GM04504 (cell line): ENCODE measurements around the gene NME9.
"Not testable (repeated sequence)": the region's sequence is repeated elsewhere in the genome, so short reads cannot be mapped to it uniquely, and the experiment has no call there.

Experiments
- DNase-seq: peaks from one replicate; pipeline ENCODE4 v3.0.0-alpha.2; 2012; ENCODE audit warnings: low read depth

The NME9 gene

GRCh38 chr3:138329127-138329983, at the start of gene NME9:
NME9 (minus strand) TSS chr3:138329851; CDS start chr3:138329335, 516 bp downstream.
- DNase-seq = no peak

DNA sequence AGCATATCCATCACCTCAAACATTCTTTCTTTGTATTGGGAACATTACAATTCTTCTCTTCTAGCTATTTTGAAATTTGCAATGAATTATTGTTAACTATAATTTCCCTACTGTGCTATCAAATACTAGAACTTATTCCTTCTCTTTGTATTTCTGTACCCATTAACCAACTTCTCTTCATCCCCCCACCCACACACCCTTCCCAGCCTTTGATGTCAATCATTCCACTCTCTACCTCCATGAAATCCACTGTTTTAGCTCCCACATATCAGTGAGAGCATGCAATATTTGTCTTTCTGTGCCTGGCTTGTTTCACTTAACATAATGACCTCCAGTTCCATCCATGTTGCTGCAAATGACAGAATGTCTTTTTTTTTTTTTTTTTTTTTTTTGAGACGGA, 49.3 kb upstream of the NME9 start:
- DNase-seq = no peak

GRCh38 chr3:138378331-138378730, 48.7 kb upstream of the NME9 start:
- DNase-seq = no peak

GRCh38 chr3:138377804-138378203, 48.2 kb upstream of the NME9 start:
- no peak for DNase-seq

- not testable (repeated sequence) for DNase-seq
These were observed 47.6 kb upstream of the NME9 start for GRCh38 chr3:138377212-138377611.

GRCh38 chr3:138376663-138377062, 47.0 kb upstream of the NME9 start:
- DNase-seq = no peak

GRCh38 chr3:138375447-138375846, 45.8 kb upstream of the NME9 start:
- DNase-seq = no peak

DNA sequence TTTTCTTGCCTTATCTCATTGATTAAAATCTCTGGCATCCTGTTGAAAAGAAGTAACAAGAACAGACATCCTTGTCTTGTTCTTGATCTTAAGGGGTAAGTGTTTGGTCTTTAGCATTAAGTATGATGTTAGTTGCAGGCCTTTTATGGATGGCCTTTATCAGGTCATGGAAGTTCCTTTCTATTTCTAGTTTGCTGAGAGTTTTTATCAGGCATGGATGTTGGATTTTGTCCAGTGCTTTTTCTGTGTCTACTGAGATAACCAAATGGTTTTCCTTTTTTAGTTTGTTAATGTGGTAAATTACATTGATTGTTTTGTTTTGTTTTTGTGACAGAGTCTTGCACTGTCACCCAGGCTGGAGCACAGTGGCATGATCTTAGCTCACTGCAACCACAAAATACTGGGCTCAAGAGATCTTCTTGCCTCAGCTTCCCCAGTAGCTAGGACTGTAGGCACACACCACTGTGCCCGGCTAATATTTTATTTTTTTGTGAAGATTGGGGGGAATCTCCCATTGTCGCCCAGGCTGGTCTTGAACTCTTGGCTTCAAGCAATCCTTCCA, 45.0 kb upstream of the NME9 start:
- DNase-seq = no peak

- DNase-seq = no peak
These were observed 44.1 kb upstream of the NME9 start for GRCh38 chr3:138373736-138374094.

DNA sequence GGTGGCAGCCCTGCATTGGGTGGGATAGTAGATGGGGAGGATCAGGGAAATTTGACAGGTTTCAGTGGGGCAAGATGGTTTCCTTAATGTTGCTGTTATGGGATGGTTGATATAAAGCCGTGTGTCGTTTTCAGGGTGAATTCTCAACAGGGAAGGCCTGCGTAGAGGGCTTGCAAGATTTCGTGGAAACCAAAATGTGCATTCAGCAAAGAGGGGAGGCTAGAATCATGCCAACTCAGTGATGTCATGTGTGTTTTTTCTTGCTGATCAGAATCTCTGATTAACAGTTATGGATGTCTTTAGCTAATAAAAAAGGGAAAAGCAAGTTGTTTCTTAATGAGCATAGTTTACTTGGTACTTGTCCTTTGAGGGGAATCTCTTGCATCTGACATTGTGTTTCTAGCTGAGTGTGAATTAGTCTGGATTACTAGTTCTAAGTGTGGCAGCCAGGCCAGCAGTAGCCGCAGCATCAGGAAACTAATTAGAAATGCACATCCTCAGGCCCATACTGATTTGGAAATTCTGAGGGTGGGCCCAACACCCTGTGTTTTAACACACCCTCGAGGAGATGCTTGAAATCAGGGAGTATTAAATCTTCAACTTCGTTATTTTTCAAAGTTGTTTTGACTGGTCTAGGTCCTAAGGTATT, 43.6 kb upstream of the NME9 start:
- DNase-seq = no peak

DNA sequence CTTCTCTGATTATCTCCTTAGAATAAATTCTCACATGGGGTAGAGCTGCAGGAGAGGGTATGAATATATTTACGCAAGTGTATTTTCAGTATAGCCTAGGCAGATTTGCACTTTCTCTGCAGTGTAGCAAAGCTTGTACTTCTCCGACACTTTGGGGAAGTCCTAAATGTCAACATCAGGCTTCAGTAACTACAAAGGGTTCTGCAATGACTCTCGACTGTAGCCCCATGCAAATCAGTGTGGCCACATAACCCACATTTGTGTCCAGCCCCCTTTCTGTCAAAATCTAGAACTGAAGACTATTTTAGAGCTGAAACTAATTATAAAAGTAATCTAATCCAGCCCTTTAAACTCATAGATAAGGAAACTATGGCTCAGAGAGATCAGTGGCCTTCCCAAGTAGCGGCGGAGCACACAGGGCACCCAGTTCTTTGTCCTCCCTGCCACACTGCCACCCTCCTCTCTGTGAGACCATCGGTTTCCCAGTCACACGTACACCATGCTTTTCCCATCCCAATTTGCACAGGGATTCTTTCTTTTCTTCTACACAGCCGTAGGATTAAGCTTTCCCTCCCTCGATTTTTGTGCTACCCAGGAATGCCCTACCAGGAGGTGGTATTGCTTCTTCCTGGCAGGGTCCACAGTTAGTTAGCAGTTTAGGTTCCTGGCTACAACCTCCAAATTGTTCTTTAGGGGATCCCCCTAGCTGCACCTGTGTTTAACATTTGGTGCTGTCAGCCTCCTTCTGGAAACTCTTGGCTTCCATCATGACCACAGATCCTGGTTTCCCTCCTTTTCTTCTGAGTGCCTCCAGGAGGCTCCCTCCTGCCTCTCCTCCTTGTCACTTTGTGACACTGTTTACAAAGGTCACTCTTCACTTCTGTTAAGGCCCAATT, 41.7 kb upstream of the NME9 start:
- no peak for DNase-seq

DNA sequence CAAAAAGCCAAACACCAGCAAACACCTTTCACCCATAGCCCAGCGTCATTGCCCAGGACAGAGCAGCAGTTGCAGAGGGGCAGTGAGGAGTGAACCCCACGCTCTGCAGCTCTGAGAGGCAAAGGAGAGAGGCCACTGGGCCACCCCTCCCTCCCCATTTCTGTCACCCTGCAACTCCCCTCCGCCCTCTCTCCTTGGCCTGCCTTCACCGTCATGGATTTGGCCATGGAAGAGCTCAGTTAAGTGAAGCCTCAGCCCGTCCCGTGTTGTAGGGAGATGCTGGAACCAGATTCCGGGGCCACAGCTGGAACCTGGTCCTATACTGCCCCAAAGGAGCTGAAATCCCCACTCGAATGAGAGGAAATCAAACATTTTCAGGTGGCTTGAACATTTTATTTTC, 40.7 kb upstream of the NME9 start:
- no peak for DNase-seq

GRCh38 chr3:138369151-138369900, 39.7 kb upstream of the NME9 start:
- no peak for DNase-seq

- no peak for DNase-seq
These were observed 38.3 kb upstream of the NME9 start for GRCh38 chr3:138367911-138368310.

DNA sequence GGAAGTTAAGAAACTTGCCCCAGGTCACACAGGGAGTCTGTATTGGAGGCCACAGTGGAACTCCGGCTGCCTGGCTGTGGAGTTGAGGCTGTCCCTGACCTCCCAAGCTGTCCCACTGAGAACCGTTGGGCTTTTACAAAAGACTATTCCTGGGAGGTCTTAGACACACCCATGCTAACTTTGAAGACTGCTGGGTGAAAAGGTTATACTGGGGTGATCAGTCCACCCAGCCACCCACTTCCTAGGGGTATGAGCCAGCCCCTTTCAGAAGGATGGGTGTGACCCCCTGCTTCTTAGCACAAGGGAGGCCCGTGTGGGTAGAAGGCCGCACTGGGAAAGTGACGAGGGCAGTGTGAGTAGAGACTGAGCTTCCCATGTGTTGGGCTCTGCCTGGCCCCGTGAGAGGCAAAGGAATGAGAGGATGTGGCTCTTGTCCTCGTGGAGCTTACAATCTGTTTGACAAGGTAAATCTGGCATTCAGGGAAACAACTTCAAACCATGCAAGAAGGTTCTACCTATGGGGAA, 37.7 kb upstream of the NME9 start:
- no peak for DNase-seq

- DNase-seq = no peak
These were observed 36.5 kb upstream of the NME9 start for GRCh38 chr3:138366006-138366759.

GRCh38 chr3:138365253-138365555, 35.6 kb upstream of the NME9 start:
- DNase-seq = no peak

GRCh38 chr3:138364356-138365252, 35.0 kb upstream of the NME9 start:
- DNase-seq = no peak

DNA sequence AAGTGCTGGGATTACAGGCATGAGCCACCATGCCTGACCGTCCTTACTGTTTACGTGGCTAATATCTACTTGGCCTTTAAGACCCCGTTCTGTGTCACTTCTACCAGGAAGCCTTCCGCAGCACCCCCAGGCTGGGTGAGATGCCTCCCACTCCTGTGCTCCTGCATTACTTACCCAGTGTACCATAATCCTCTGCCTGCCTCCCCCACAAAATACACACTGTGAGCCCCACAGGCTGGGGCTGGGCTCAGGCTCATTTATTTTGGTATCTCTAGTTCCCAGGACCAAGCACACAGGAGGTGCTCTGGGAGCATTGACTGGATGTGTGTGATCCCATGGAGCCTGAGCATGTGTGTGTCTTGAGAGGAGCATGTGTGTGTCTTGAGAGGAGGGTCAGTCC, 33.7 kb upstream of the NME9 start:
- DNase-seq = no peak

DNA sequence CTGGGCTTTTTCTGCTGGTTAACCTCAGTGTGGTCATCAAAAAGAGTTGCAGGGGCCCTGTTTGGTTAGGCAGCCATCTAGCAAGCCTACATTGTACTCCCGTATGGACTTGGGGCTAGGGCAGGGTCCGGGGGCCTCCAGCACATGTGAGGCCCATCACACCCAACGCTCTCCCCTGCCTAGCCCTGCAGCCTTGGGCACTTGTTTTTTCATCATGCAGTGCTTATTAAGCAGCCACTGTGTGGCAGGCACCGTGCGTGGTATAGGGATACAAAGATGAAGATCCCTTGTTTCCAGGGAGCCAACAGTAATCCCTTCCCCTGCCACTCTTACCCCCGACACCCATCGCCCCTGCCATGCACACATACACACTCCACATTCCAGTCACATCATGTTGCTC, 32.9 kb upstream of the NME9 start:
- no peak for DNase-seq
